ENCODE results near the gene ASAP2. TPM values are rescaled to one million over a fixed set of nuclear protein-coding genes. Genes with fewer than 3 reads are reported as not detected.
A peak's percentile ranks its signal among the peaks of the same experiment; 100 is the strongest.

Gene ASAP2
- total RNA-seq, 1 donor from 2014 or later = 24.3 TPM

- peak; percentile 81 to 85 for ATAC-seq
- TF ChIP-seq, protein P1, sequence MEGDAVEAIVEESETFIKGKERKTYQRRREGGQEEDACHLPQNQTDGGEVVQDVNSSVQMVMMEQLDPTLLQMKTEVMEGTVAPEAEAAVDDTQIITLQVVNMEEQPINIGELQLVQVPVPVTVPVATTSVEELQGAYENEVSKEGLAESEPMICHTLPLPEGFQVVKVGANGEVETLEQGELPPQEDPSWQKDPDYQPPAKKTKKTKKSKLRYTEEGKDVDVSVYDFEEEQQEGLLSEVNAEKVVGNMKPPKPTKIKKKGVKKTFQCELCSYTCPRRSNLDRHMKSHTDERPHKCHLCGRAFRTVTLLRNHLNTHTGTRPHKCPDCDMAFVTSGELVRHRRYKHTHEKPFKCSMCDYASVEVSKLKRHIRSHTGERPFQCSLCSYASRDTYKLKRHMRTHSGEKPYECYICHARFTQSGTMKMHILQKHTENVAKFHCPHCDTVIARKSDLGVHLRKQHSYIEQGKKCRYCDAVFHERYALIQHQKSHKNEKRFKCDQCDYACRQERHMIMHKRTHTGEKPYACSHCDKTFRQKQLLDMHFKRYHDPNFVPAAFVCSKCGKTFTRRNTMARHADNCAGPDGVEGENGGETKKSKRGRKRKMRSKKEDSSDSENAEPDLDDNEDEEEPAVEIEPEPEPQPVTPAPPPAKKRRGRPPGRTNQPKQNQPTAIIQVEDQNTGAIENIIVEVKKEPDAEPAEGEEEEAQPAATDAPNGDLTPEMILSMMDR (IDR thresholded peaks at IDR 0.05) = no peak
- Histone ChIP-seq H3K4me1 (peaks cover 31% of the 10 kb centered on the region), H3K27me3 (ENCODE audit: low read depth) (no peaks in the 10 kb centered on the region), H3K4me3 (no peak overlapping the region), H3K27ac (peak overlapping the region; percentile 37), H3K36me3 (peaks cover 6% of the 10 kb centered on the region), H3K9me3 (no peaks in the 10 kb centered on the region)
- no peak for DNase-seq
- intact Hi-C loops (cut with DNase I) = no loop called here
These were observed 124.1 kb downstream of the ASAP2 start for GRCh38 chr2:9330612-9331270.

DNA sequence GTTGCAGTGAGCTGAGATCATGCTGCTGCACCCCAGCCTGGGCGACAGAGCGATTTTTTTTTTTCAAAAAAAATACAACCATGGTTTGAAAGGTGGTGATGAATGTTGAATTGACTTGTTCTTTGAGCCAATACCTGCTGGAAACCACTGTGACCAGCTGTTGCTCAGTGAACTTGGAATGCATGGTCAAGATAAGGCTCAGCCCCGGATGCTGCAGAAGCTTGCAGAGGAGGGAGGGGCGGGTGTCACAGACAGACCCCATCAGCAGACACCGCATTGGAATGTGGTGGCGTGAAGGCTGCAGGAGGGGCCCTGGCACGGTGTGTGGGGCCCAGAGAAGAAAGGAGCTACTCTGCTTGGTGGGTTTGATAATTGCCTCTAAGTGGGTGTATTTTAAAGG lies 125.1 kb downstream of the ASAP2 start:
- Histone ChIP-seq H3K27me3 (ENCODE audit: low read depth) (no peaks in the 10 kb centered on the region), H3K36me3 (peaks cover 6% of the 10 kb centered on the region), H3K4me3 (no peak overlapping the region), H3K27ac (no peak overlapping the region), H3K4me1 (peaks cover 37% of the 10 kb centered on the region), H3K9me3 (no peaks in the 10 kb centered on the region)
- TF ChIP-seq, protein P1 (IDR thresholded peaks at IDR 0.05) = no peak
- intact Hi-C loops (cut with DNase I) = no loop called here
- no peak for DNase-seq
- ATAC-seq = no peak

GRCh38 chr2:9332136-9332852 lies 125.7 kb downstream of the ASAP2 start:
- intact Hi-C loops (cut with DNase I) = no loop called here
- Histone ChIP-seq H3K27me3 (ENCODE audit: low read depth) (no peaks in the 10 kb centered on the region), H3K4me1 (peaks cover 42% of the 10 kb centered on the region), H3K27ac (no peak overlapping the region), H3K9me3 (no peaks in the 10 kb centered on the region), H3K4me3 (no peak overlapping the region), H3K36me3 (peaks cover 6% of the 10 kb centered on the region)
- TF ChIP-seq, protein P1 (IDR thresholded peaks at IDR 0.05) = no peak
- DNase-seq (no peak), ATAC-seq (no peak)

DNA sequence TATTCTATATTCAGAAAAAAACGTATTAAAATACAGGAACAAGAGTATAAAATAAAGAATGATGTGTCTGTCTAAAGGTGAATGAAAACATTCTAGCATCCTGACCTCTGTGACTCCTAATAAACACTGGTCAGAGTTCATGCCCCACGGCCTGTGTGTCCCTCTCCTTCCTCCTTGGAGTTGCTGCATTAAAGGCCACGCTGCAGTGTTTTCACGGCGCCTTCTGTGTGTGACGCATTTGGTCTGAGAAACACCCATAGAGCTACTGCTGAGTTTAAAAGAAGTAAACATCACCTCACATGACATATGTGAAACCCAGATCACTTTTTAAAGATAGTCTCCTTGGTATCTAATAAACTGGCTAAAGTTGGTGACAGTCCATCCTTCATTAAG lies 126.2 kb downstream of the ASAP2 start:
- intact Hi-C loops (cut with DNase I) = no loop called here
- H3K27ac ChIP-seq = no peak overlapping the region
- no peak for DNase-seq
- ATAC-seq = no peak
- TF ChIP-seq, protein P1 (IDR thresholded peaks at IDR 0.05) = no peak
- peaks cover 42% of the 10 kb centered on the region for H3K4me1 ChIP-seq
- H3K36me3 ChIP-seq = peaks cover 6% of the 10 kb centered on the region
- H3K9me3 ChIP-seq = no peaks in the 10 kb centered on the region
- no peaks in the 10 kb centered on the region for H3K27me3 ChIP-seq (ENCODE audit: low read depth)
- no peak overlapping the region for H3K4me3 ChIP-seq

GRCh38 chr2:9333591-9334171 lies 127.1 kb downstream of the ASAP2 start:
- no peak for DNase-seq
- intact Hi-C loops (cut with DNase I) = no loop called here
- TF ChIP-seq, protein P1 (IDR thresholded peaks at IDR 0.05) = peak; percentile 68
- H3K4me1 ChIP-seq = peaks cover 42% of the 10 kb centered on the region
- H3K27ac ChIP-seq = no peak overlapping the region
- no peak overlapping the region for H3K4me3 ChIP-seq
- peak; percentile 82 to 83 for ATAC-seq
- no peaks in the 10 kb centered on the region for H3K27me3 ChIP-seq (ENCODE audit: low read depth)
- H3K36me3 ChIP-seq = peaks cover 6% of the 10 kb centered on the region
- H3K9me3 ChIP-seq = no peaks in the 10 kb centered on the region
